GM19438 (cell line): ENCODE results near the gene HERPUD1.
A peak's percentile ranks its signal among the peaks of the same experiment; 100 is the strongest.
"Not testable (repeated sequence)": the region's sequence is repeated elsewhere in the genome, so short reads cannot be mapped to it uniquely, and the experiment has no call there.

Source experiments
- ATAC-seq: cut with Tn5 transposase; IDR thresholded peaks from one replicate; pipeline ENCODE4 v1.9.1; 2021; ENCODE audit warnings: low read depth; ENCODE audit not compliant: unreplicated experiment

The HERPUD1 gene

DNA sequence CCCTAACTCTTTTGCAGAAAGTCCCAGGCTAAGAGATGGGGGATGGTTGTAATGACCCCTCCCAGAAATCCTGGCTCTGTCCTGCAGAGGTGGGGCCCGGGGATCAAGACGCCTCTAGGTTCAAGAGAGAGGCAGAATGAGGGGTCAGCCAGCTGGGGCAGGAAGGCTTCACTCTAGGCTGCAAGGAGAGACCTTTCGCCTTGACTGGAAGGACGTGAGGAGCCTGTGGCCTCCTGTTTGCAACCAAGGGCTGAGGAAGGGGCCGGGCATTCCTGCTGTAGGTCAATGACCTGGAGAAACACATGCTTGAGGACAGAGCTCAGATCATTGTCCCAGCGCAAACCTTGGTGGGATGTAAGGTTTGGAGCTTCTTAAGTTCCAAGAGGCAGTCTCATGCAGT, 21.1 kb downstream of the HERPUD1 start:
- ATAC-seq: no peak

- ATAC-seq: no peak
These were observed 24.1 kb downstream of the HERPUD1 start for GRCh38 chr16:56956076-56956475.

DNA sequence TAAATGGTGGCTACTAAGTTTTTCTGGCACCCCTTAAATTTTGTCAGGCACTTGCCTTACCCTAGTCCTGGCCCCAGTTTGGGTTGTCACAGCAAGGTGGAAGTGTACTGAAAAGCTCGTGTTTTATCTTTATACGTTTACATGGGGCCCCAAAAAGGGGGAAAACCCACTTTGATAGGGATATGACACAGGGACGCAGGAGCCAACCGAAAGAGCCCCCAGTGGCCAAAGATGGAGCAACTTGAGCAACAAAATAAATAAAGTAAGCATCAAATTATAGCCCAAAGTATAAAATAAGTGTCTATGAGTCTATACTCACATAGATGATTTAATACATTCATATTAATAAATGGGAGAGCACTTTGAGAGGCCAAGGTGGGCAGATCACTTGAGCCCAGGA, 24.8 kb downstream of the HERPUD1 start:
- no peak for ATAC-seq

DNA sequence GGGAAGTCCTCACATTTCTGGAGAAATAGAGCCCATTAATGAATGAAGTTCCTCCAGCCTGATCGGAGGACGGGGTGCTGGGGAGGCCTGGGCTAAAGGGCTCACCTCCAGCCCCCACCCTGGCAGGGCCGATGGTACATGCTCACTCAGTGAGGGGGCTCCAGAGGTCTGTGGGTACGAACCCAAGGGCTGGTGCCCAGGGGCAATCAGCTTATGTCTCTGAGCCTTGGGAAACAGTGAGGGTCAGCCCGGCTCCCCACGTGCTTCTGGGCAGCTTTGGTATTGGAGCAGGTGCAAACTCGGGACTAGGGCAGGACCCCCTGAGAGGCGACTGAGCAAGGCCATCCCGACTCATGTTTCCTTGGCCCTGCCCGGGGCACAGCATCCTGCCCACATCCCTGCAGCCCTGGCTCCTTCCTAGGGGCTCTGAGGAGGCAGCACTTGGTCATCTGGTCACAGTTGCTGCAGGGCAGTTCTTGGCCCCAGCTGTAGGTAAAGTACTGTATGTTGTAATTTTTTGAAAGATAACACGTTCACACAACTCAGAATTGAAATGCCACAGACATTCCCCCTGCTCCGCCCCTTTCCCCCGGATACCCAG, 28.8 kb downstream of the HERPUD1 start:
- no peak for ATAC-seq

- no peak for ATAC-seq
These were observed 29.4 kb downstream of the HERPUD1 start for GRCh38 chr16:56961386-56961785.

DNA sequence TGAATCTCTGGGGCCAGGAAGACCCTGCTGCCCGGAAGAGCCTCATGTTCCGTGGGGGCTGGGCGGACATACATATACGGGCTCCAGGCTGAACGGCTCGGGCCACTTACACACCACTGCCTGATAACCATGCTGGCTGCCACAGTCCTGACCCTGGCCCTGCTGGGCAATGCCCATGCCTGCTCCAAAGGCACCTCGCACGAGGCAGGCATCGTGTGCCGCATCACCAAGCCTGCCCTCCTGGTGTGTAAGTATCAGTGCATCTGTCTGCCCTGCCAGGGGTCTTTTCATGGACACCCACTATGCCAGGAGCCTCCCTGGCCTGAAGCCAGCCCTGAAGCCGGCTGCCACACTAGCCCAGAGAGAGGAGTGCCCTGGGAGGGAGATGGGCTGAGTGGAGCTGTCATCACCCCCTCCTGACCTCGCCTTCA, 29.9 kb downstream of the HERPUD1 start, which contains the start of gene CETP:
Gene CETP, plus strand, starts transcription at position 100 of the 431 bp plus-strand sequence. Its CDS starts 30 bp downstream, at position 130.
- no peak for ATAC-seq

DNA sequence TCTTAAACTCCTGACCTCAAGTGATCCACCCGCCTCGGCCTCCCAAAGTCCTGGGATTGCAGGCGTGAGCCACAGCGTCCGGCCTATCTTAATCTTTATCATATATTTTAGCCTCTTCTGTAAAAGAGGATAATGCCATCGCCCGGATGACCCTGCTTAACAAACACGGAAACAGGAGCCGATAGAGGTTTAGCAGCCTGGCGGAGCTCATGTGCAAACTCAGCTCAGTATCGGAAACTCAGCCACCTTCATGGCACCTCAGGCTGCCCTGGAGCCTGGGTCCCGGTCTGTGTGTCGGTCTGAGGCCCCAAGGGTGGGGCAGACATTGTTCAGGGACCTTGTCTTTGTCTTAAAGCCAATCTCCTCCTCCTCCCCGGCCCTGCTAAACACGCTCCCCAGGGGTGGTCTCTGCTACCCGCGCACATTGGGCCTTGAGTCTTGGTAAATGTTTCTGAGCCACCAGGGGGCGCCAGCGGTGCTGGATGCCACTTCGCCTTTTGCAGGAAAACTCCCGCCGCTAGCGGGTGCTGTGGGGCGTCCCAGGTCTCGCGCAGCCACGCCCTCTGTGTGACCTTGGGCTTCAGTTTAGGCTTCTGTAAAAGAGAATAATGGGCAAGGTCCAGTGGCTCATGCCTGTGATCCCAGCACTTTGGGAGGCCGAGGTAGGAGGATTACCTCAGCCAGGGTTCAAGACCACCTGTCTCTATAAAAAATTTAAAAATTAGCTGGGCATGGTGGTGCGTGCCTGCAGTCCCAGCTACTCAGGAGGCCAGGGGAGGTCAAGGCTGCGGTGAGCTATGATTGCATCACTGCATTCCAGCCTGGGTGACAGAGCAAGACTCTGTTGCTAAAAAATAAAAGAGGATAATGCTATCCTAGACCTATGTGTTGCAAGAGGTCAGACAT, 32.6 kb downstream of the HERPUD1 start:
- ATAC-seq: no peak

GRCh38 chr16:56965149-56966092, 33.5 kb downstream of the HERPUD1 start:
- no peak for ATAC-seq

GRCh38 chr16:56966093-56966475, 34.1 kb downstream of the HERPUD1 start:
- ATAC-seq: no peak

- ATAC-seq: no peak
These were observed 35.8 kb downstream of the HERPUD1 start for GRCh38 chr16:56967733-56968132.

GRCh38 chr16:56969769-56970168, 37.8 kb downstream of the HERPUD1 start:
- no peak for ATAC-seq

DNA sequence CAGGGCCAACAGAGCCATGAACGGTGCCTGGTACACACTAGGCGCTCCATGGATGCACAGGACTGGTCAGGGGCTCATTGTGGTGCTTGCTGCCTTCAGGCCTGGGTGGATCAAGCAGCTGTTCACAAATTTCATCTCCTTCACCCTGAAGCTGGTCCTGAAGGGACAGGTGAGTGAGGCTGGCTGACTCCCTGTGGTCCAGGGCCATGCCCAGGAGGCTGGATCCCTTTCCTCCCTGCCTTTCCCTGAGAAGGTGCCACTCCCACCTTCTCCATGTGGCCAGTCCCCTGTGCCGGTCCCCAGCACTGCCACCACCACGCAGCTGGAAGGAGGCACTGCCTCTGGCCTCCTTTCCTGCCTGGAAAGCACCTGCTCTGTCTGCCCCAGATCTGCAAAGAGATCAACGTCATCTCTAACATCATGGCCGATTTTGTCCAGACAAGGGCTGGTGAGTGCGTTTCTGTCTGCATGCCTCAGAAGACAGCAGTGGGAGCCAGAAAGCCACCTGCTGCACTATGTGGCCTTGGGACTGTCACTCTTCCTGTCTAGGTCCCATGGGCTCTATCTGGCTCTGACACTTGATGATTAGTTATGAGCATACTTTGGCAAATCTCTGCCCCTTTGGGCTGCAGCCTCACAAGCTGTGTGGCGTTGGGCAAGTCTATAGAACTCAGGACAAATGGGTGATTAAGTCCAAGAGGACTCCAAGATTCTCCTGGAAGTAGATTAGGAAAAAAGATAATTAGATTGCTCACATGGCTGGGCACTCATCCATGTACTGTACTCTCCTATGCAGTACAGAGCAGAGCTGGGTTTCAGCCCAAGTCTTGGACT, 39.2 kb downstream of the HERPUD1 start:
- ATAC-seq: peak; percentile 76

DNA sequence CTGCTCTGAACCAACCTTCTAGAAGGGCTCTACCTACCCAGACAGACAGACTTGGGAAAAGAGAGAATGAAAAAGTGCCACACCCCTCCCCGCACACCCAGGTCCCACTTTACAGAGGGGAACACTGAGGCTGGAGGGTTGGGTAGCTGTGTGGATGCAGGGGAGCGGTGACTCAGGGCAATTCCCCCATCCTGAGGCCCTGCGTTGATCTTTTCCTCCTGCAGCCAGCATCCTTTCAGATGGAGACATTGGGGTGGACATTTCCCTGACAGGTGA, 39.8 kb downstream of the HERPUD1 start:
- ATAC-seq: no peak

GRCh38 chr16:56972403-56973293, 40.7 kb downstream of the HERPUD1 start:
- ATAC-seq: no peak

DNA sequence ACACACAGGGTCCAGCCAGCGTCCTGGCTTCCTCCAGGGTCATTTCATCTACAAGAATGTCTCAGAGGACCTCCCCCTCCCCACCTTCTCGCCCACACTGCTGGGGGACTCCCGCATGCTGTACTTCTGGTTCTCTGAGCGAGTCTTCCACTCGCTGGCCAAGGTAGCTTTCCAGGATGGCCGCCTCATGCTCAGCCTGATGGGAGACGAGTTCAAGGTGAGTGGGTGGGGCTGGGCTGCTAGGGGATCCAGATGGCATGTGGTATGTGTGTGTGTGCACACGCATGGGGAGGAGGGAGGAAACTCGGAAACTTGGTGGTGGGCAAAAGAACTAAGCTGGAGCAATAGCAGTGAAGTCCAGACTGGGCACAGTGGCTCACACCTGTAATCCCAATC, 41.4 kb downstream of the HERPUD1 start:
- ATAC-seq: no peak

DNA sequence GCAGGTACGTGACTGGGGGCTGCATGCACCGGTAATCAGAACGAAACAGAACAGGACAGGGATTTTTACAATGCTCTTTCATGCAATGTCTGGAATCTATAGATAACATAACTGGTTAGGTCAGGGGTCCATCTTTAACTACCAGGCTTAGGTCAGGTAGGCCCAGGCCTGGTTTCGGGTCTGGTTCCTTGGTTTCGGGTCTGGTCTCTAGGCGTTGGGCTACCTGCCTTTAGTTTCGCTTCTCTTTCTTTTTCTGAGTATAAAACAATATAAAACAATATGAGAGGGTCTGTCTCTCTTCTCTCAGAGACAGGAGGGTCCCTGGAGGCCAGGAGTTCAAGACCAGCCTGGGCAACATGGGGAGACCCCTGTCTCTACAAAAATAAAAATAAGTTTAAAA, 42.0 kb downstream of the HERPUD1 start:
- not testable (repeated sequence) for ATAC-seq

DNA sequence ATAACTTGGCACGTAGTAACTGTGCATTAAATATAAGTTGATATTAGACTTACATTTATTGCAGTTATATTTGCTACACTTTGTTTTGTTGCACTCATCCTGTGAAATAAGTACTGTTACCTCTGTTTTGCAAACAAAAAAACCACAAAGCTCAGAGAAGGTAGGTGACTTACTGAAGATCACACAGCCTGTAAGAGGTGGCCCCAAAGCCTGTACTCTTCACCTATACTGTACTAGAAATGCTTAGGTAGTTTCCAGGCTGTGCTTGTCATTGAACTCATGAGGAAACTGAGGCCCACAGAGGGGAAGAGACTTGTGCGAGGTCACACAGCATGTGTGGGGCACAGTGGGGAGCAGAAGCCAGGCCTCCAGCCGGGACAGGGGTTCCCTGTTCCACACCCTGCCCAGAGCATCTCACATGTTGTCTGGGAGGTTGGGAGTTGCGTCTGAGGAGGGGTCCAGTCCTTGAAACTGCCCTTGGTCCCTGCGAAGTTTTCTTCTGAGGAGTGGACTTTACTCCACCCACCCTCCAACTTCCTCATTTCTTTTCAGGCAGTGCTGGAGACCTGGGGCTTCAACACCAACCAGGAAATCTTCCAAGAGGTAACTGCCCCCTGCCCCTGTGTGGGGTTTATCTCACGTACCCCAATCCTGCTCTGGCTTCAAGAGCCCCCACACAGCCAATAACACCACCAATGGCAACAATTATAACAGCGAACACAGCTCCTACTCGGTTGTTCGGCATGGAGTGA, 42.8 kb downstream of the HERPUD1 start:
- no peak for ATAC-seq

DNA sequence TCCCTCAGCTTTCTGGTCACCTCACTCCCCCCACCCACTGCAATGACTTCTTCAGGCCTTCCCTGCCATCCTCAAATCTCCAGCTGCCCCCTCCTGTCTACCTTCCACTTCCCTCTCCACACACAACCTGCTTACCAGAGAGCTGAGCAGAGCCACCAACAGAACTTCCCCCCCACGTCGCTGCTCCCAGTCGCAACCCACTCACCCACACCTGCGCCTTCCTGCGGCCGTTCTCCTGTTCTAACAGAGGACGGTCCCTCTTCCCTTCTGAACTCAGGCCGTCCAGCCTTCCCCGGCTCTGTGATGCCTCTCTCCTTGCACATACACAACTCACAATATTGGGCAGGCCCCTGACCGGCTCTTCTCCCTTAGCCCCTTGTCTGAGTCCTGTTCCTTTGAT, 43.8 kb downstream of the HERPUD1 start:
- ATAC-seq: no peak

DNA sequence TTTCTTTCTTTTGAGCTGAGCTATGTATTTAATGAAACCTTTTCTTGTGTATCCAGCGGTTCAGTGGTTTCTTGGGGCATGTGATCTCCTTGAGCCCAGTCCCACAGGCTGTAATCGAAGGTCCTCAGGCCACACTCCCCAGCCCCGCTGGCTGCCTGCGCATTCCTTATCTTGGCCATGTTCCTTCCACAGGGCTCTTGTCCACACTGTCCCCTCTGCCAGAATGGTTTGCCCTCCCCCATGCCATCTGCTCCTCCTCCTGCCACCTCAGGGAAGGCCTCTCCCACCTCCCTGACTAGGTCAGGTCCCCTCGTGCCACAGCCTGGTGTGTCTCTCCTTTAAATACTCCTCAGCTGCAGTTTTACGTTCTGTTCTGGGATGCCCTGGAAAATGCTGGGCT, 45.3 kb downstream of the HERPUD1 start:
- ATAC-seq: no peak
